GM21360 (cell line): ENCODE results near the gene FCGR3A.
"Not testable (repeated sequence)": the region's sequence is repeated elsewhere in the genome, so short reads cannot be mapped to it uniquely, and the experiment has no call there.

ENCODE experiments used
- ATAC-seq: cut with Tn5 transposase; IDR thresholded peaks from one replicate; pipeline ENCODE4 v1.9.1; 2021; ENCODE audit warnings: mild to moderate bottlenecking, moderate library complexity; ENCODE audit not compliant: unreplicated experiment

Gene FCGR3A

GRCh38 chr1:161549652-161550051 lies at the start of gene FCGR3A:
Gene FCGR3A (minus strand): TSS chr1:161549818. CDS start chr1:161549736, 82 bp downstream.
- no peak for ATAC-seq

- ATAC-seq, result not testable (repeated sequence)
Measured at GRCh38 chr1:161597077-161597476, 47.5 kb upstream of the FCGR3A start.

- not testable (repeated sequence) for ATAC-seq
Measured at GRCh38 chr1:161595583-161595982, 46.0 kb upstream of the FCGR3A start.

GRCh38 chr1:161595173-161595572 lies 45.6 kb upstream of the FCGR3A start:
- not testable (repeated sequence) for ATAC-seq

GRCh38 chr1:161594269-161594984 lies 44.8 kb upstream of the FCGR3A start:
- ATAC-seq, result not testable (repeated sequence)

- not testable (repeated sequence) for ATAC-seq
Measured at GRCh38 chr1:161593092-161593755, 43.6 kb upstream of the FCGR3A start.

GRCh38 chr1:161592586-161592985 lies 43.0 kb upstream of the FCGR3A start:
- ATAC-seq, result not testable (repeated sequence)

GRCh38 chr1:161589920-161590319 lies 40.3 kb upstream of the FCGR3A start:
- not testable (repeated sequence) for ATAC-seq

- not testable (repeated sequence) for ATAC-seq
Measured at GRCh38 chr1:161589365-161589764, 39.7 kb upstream of the FCGR3A start.

- ATAC-seq, result not testable (repeated sequence)
Measured at GRCh38 chr1:161588596-161588995, 39.0 kb upstream of the FCGR3A start.

GRCh38 chr1:161582882-161583281 lies 33.3 kb upstream of the FCGR3A start:
- ATAC-seq, result not testable (repeated sequence)

GRCh38 chr1:161580879-161581537 lies 31.4 kb upstream of the FCGR3A start:
- peak; percentile 53 for ATAC-seq

GRCh38 chr1:161579856-161580507 lies 30.4 kb upstream of the FCGR3A start:
- not testable (repeated sequence) for ATAC-seq

- not testable (repeated sequence) for ATAC-seq
Measured at GRCh38 chr1:161576676-161577075, 27.1 kb upstream of the FCGR3A start.

- ATAC-seq, result not testable (repeated sequence)
Measured at GRCh38 chr1:161571703-161572102, 22.1 kb upstream of the FCGR3A start.

GRCh38 chr1:161566602-161566960 lies 17.0 kb upstream of the FCGR3A start:
- ATAC-seq, result not testable (repeated sequence)

GRCh38 chr1:161563522-161563921 lies 13.9 kb upstream of the FCGR3A start:
- ATAC-seq, result not testable (repeated sequence)

GRCh38 chr1:161562441-161562840 lies 12.8 kb upstream of the FCGR3A start:
- not testable (repeated sequence) for ATAC-seq

- ATAC-seq, result not testable (repeated sequence)
Measured at GRCh38 chr1:161560960-161561715, 11.5 kb upstream of the FCGR3A start.
